Measurements from ENCODE around the gene GABRB1. TPM values are rescaled to one million over a fixed set of nuclear protein-coding genes. Genes with fewer than 3 reads are reported as not detected.

Gene GABRB1
- total and polyA plus RNA-seq, 2 experiments from 2014 or later: 0.26 to 0.97 TPM

DNA sequence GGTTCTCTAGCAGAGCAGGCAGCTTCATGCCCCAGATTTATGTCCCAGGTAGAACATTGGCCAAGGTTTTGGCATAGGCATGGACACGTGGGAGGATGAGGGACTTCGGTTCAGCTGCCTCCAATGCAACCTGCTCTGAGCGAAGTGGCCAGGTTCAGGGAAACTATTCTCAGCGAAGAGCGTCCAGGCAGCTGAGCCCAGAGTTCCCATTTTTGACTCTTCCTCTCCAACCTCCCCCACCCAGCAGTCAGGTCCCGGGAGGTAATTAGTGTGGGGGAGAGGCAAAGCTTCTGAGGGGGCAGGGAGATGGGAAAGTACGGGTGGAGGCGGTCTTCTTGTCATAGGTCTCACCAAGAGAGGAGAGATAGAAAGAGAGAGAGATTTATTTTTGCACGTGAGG, 39.0 kb upstream of the GABRB1 start (continued):
- no peak for TF ChIP-seq ETS1 (IDR thresholded peaks at IDR 0.05)
- no peak for TF ChIP-seq STAT1 (IDR thresholded peaks at IDR 0.05; ENCODE audit: unreplicated experiment)
- TF ChIP-seq JUNB (IDR thresholded peaks at IDR 0.05; ENCODE audit: unreplicated experiment): no peak
- no peak for TF ChIP-seq CTCF (conservative IDR thresholded peaks at IDR 0.05; ENCODE audit: low read depth in 2 of 2)

GRCh38 chr4:46993075-46994006, 38.0 kb upstream of the GABRB1 start, which contains the start of gene GABRA4:
TSS of gene GABRA4 (minus strand) at chr4:46993581. CDS start at chr4:46993424, 157 bp downstream.
- Histone ChIP-seq H3K79me2 (replicated peaks; ENCODE audit: insufficient read depth) (no peaks in the 10 kb centered on the region), H3K4me1 (ENCODE audit: insufficient read depth) (peaks cover 7% of the 10 kb centered on the region), H2AFZ (peak within 1 kb of the TSS; percentile 100), H3K27ac (ENCODE audit: low read depth) (no peak within 1 kb of the TSS), H3K27me3 (ENCODE audit: insufficient read depth) (peaks cover 66% of the 10 kb centered on the region), H3K4me3 (peak within 1 kb of the TSS; percentile 95), H3K36me3 (ENCODE audit: insufficient read depth) (no peaks in the 10 kb centered on the region), H3F3A (replicated peaks; ENCODE audit: low read depth) (no peaks in the 10 kb centered on the region), H4K20me1 (replicated peaks; ENCODE audit: insufficient read depth) (no peaks in the 10 kb centered on the region), H3K4me2 (peak within 1 kb of the TSS; percentile 94), H3K9me2 (ENCODE audit: insufficient read depth) (no peaks in the 10 kb centered on the region)
- Mint-ChIP-seq H3K36me3 (ENCODE audit: low read depth) (no peaks in the 10 kb centered on the region; the same call in 2 of the 3 replicates), H3K9me3 (no peaks in the 10 kb centered on the region), H3K27me3 (ENCODE audit: insufficient read depth, low read depth, poor library complexity) (peaks cover 45% of the 10 kb centered on the region), H3K4me1 (peaks cover 14% of the 10 kb centered on the region), H3K27ac (no peak within 1 kb of the TSS), H3K4me3 (peak within 1 kb of the TSS; percentile 87)
- ATAC-seq (peak; percentile 91), DNase-seq (ENCODE audit: low spot score) (peak; percentile 67)
- TF ChIP-seq EZH2phosphoT487 (IDR thresholded peaks at IDR 0.05; ENCODE audit: unreplicated experiment): peak; percentile 41
- no peak for TF ChIP-seq ETS1 (IDR thresholded peaks at IDR 0.05)
- no peak for TF ChIP-seq CREB1 (CRISPR knock-in tag; IDR thresholded peaks at IDR 0.05; ENCODE audit: low read depth)
- TF ChIP-seq POLR2AphosphoS5 (IDR thresholded peaks at IDR 0.05; ENCODE audit: low read depth): no peak
- peak; percentile 62 for TF ChIP-seq EZH2 (IDR thresholded peaks at IDR 0.05; ENCODE audit: low read depth, unreplicated experiment)
- TF ChIP-seq JUNB (IDR thresholded peaks at IDR 0.05; ENCODE audit: unreplicated experiment): no peak
- TF ChIP-seq ZNF331 (CRISPR knock-in tag; IDR thresholded peaks at IDR 0.05; ENCODE audit: low read depth): no peak
- TF ChIP-seq REST (IDR thresholded peaks at IDR 0.05; ENCODE audit: unreplicated experiment): no peak
- TF ChIP-seq NANOG (IDR thresholded peaks at IDR 0.05; ENCODE audit: borderline replicate concordance): no peak

Data from GM23338 (cell line).